Measurements from ENCODE around the gene SPAG9. TPM values are rescaled to one million over a fixed set of nuclear protein-coding genes. Genes with fewer than 3 reads are reported as not detected.

Gene SPAG9
- total RNA-seq, 4 donors from 2014 or later, result 139 to 171 (median 143) TPM

DNA sequence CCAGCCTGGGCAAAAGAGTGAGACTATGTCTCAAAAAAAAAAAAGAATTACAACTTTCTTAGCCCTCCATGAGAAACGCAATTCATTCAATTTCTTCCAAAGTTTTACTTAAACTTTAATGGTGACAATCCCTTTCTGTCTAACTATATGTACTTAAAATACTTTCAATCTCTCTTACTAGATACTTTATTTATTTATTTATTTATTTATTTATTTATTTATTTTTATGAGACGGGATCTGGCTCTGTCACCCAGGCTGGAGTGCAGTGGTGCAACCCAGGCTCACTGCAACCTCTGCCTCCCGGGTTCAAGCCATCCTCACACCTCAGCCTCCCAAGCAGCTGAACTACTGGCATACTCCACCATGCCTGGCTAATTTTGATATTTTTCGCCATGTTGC is 108.1 kb downstream of the SPAG9 start:
- H3K4me1 ChIP-seq, result peaks cover 7 to 8% of the 10 kb centered on the region in 2 donors
- no peak for DNase-seq
- TF ChIP-seq, protein P1, sequence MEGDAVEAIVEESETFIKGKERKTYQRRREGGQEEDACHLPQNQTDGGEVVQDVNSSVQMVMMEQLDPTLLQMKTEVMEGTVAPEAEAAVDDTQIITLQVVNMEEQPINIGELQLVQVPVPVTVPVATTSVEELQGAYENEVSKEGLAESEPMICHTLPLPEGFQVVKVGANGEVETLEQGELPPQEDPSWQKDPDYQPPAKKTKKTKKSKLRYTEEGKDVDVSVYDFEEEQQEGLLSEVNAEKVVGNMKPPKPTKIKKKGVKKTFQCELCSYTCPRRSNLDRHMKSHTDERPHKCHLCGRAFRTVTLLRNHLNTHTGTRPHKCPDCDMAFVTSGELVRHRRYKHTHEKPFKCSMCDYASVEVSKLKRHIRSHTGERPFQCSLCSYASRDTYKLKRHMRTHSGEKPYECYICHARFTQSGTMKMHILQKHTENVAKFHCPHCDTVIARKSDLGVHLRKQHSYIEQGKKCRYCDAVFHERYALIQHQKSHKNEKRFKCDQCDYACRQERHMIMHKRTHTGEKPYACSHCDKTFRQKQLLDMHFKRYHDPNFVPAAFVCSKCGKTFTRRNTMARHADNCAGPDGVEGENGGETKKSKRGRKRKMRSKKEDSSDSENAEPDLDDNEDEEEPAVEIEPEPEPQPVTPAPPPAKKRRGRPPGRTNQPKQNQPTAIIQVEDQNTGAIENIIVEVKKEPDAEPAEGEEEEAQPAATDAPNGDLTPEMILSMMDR (IDR thresholded peaks at IDR 0.05 in 4 of 5, conservative IDR thresholded peaks at IDR 0.05 in 1 of 5), result no peak
- TF ChIP-seq POLR2A (IDR thresholded peaks at IDR 0.05), result no peak
- no peak overlapping the region for H3K27ac ChIP-seq
- H3K36me3 ChIP-seq, result peaks cover 0 to 58% of the 10 kb centered on the region in 2 donors
- H3K4me3 ChIP-seq, result no peak overlapping the region
- ATAC-seq, result no peak
- in situ Hi-C loops (cut with MboI; ENCODE audit: low sequenced_read_pairs in 4 of 4), result no loop called here
- intact Hi-C loops (cut with DNase I; ENCODE audit: low total_unique reads), result no loop called here
- no peaks in the 10 kb centered on the region for H3K9me3 ChIP-seq
- no peaks in the 10 kb centered on the region for H3K27me3 ChIP-seq

DNA sequence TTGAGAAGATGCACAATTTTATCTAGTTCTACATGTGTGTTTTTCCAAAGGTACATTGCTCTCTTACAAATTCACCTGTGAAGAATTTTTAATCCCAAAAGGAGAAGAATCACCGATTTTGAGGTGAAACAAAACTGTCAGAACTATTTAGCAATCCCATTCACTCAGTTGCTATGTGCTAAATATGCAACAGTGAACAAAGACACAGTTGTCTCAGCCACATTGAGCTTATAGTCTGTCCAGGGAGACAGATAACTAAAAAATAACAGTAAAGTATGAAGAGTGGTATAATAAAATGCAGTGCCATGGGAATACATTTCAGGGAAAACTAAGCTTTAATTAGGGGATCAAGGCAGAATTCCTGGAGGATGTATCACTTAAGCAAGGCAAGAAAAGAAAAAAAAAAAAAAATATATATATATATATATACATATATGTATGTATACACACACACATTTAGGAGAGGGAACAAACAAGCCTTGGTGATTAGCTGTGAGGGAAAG is 110.4 kb downstream of the SPAG9 start:
- no peaks in the 10 kb centered on the region for H3K27me3 ChIP-seq
- no peak for ATAC-seq
- no peaks in the 10 kb centered on the region for H3K9me3 ChIP-seq
- H3K4me3 ChIP-seq, result no peak overlapping the region
- TF ChIP-seq, protein P1 (IDR thresholded peaks at IDR 0.05 in 4 of 5, conservative IDR thresholded peaks at IDR 0.05 in 1 of 5), result no peak
- TF ChIP-seq POLR2A (IDR thresholded peaks at IDR 0.05), result no peak
- H3K4me1 ChIP-seq, result no peaks in the 10 kb centered on the region
- intact Hi-C loops (cut with DNase I; ENCODE audit: low total_unique reads), result no loop called here
- H3K36me3 ChIP-seq, result peaks cover 3 to 63% of the 10 kb centered on the region in 2 donors
- no peak for DNase-seq
- in situ Hi-C loops (cut with MboI; ENCODE audit: low sequenced_read_pairs in 4 of 4), result no loop called here
- H3K27ac ChIP-seq, result no peak overlapping the region

DNA sequence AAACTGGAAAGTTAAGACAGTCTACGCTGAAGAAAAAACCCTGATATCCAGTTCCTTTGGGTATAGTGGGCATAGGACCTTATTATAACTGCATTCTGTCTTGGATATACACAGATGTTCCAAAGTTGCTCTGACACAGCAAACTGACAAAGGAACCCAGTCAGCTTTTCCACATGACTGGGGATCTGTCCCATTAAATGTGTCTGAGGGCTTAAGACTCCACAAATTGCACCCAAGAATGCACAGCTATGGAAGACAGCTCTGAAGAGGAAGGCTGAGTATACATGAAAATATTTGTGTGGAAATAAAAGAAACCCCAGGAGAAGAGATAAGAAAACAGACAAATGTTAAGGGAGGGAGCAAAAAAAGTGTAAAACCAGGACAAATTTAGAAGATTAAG is 114.1 kb downstream of the SPAG9 start:
- in situ Hi-C loops (cut with MboI; ENCODE audit: low sequenced_read_pairs in 4 of 4) (loop anchor here in 2 of 4 donors (5.0 to 10.0 kb wide), 2 partner anchors 148 to 151 kb away; partner anchors contain the start of gene NME1 (in 1 of the 2)), intact Hi-C loops (cut with DNase I; ENCODE audit: low total_unique reads) (no loop called here)
- Histone ChIP-seq H3K27ac (no peak overlapping the region), H3K27me3 (no peaks in the 10 kb centered on the region), H3K4me3 (no peak overlapping the region), H3K4me1 (no peaks in the 10 kb centered on the region), H3K36me3 (peaks cover 3 to 51% of the 10 kb centered on the region in 2 donors), H3K9me3 (no peaks in the 10 kb centered on the region)
- ATAC-seq (no peak), DNase-seq (no peak)
- TF ChIP-seq POLR2A (IDR thresholded peaks at IDR 0.05), result no peak
- TF ChIP-seq, protein P1 (IDR thresholded peaks at IDR 0.05 in 4 of 5, conservative IDR thresholded peaks at IDR 0.05 in 1 of 5), result no peak

DNA sequence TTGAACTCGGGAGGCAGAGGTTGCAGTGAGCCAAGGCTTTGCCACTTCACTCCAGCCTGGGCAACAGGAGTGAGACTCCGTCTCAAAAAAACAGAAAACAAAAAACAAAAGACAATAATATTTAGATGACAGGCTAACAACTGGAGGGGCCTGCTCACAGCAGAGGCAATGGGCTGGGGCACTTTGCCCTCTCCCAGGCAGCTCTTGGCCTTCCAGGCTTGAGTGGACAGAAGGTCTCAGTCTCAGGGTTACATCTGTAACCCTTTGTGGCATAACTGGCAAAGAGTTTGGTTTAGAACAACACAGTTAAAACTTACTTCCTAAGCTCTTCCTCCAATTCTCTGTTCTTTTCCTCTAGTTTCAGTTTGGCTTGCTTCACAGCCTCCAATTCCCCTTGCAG is 114.9 kb downstream of the SPAG9 start:
- in situ Hi-C loops (cut with MboI; ENCODE audit: low sequenced_read_pairs in 4 of 4) (loop anchor here in 2 of 4 donors (5.0 to 10.0 kb wide), 2 partner anchors 149 to 152 kb away; partner anchors contain the start of gene NME1 (in 1 of the 2)), intact Hi-C loops (cut with DNase I; ENCODE audit: low total_unique reads) (no loop called here)
- H3K27me3 ChIP-seq, result no peaks in the 10 kb centered on the region
- H3K27ac ChIP-seq, result no peak overlapping the region
- ATAC-seq (no peak), DNase-seq (no peak)
- H3K9me3 ChIP-seq, result no peaks in the 10 kb centered on the region
- H3K4me3 ChIP-seq, result no peak overlapping the region
- no peaks in the 10 kb centered on the region for H3K4me1 ChIP-seq
- H3K36me3 ChIP-seq, result peaks cover 3 to 53% of the 10 kb centered on the region in 2 donors
- TF ChIP-seq, protein P1 (IDR thresholded peaks at IDR 0.05 in 4 of 5, conservative IDR thresholded peaks at IDR 0.05 in 1 of 5), result no peak
- no peak for TF ChIP-seq POLR2A (IDR thresholded peaks at IDR 0.05)

DNA sequence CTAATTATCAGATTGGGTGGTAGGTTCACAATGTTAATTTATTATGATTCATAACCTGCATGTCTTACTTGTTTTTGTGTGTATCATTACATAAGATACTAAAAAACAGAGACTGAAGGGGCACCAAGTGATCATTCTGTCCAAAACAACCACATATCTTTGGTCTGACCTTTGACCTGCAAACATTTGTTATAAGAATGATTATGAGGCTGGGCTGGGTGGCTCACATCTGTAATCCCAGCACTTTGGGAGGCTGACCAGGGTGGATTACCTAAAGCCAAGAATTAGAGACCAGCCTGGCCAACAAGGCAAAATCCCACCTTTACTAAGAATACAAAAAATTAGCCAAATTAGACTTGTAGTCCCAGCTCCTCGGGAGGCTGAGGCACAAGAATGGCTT is 116.4 kb downstream of the SPAG9 start:
- Histone ChIP-seq H3K9me3 (no peaks in the 10 kb centered on the region), H3K27me3 (no peaks in the 10 kb centered on the region), H3K4me3 (no peak overlapping the region), H3K4me1 (no peaks in the 10 kb centered on the region), H3K36me3 (peaks cover 3 to 58% of the 10 kb centered on the region in 2 donors), H3K27ac (no peak overlapping the region)
- intact Hi-C loops (cut with DNase I; ENCODE audit: low total_unique reads), result no loop called here
- DNase-seq, result no peak
- no peak for TF ChIP-seq POLR2A (IDR thresholded peaks at IDR 0.05)
- TF ChIP-seq, protein P1 (IDR thresholded peaks at IDR 0.05 in 4 of 5, conservative IDR thresholded peaks at IDR 0.05 in 1 of 5), result no peak
- no peak for ATAC-seq
- in situ Hi-C loops (cut with MboI; ENCODE audit: low sequenced_read_pairs in 4 of 4), result loop anchor here in 3 of 4 donors (5.0 to 10.0 kb wide), 3 partner anchors 143 to 151 kb away; partner anchors contain the start of gene NME1 (in 2 of the 3)

Measured in gastrocnemius medialis (tissue), 4 donors.